ENCODE measurements around the gene ZC3H8.
"Not testable (repeated sequence)": the region's sequence is repeated elsewhere in the genome, so short reads cannot be mapped to it uniquely, and the experiment has no call there.

The ZC3H8 gene

GRCh38 chr2:112244854-112245253, 10.0 kb downstream of the ZC3H8 start:
- H3K27me3 Mint-ChIP-seq = no peaks in the 10 kb centered on the region
- peaks cover 52% of the 10 kb centered on the region for H3K36me3 Mint-ChIP-seq
- no peak for DNase-seq
- H3K9me3 Mint-ChIP-seq = no peaks in the 10 kb centered on the region
- no peak overlapping the region for H3K27ac Mint-ChIP-seq
- no peak overlapping the region for H3K4me3 Mint-ChIP-seq
- CTCF ChIA-PET = no interaction called here
- peaks cover 13% of the 10 kb centered on the region for H3K4me1 Mint-ChIP-seq

- H3K4me3 Mint-ChIP-seq = no peak overlapping the region
- H3K27ac Mint-ChIP-seq = no peak overlapping the region
- H3K9me3 Mint-ChIP-seq = no peaks in the 10 kb centered on the region
- no peak for DNase-seq
- no peaks in the 10 kb centered on the region for H3K27me3 Mint-ChIP-seq
- H3K36me3 Mint-ChIP-seq = peaks cover 46% of the 10 kb centered on the region
- peaks cover 13% of the 10 kb centered on the region for H3K4me1 Mint-ChIP-seq
- CTCF ChIA-PET = interaction anchor here (1.1 to 1.8 kb wide), 3 partner anchors 16 to 122 kb away, joined by 3 to 5 read pairs (median 3); no protein-coding TSS in a partner anchor
Measured at GRCh38 chr2:112243233-112243632, 11.6 kb downstream of the ZC3H8 start.

- CTCF ChIA-PET = interaction anchor here (1.1 to 1.8 kb wide), 2 partner anchors 17 to 121 kb away, joined by 3 to 5 read pairs; no protein-coding TSS in a partner anchor
- H3K27me3 Mint-ChIP-seq = no peaks in the 10 kb centered on the region
Measured at GRCh38 chr2:112242384-112242783, 12.5 kb downstream of the ZC3H8 start.

GRCh38 chr2:112239862-112240261, 15.0 kb downstream of the ZC3H8 start:
- H3K9me3 Mint-ChIP-seq = no peaks in the 10 kb centered on the region
- H3K4me3 Mint-ChIP-seq = no peak overlapping the region
- no peak for DNase-seq
- peaks cover 28% of the 10 kb centered on the region for H3K36me3 Mint-ChIP-seq
- no peaks in the 10 kb centered on the region for H3K27me3 Mint-ChIP-seq
- H3K27ac Mint-ChIP-seq = no peak overlapping the region
- H3K4me1 Mint-ChIP-seq = peaks cover 13% of the 10 kb centered on the region
- CTCF ChIA-PET = no interaction called here

More at GRCh38 chr2:112242384-112242783, 12.5 kb downstream of the ZC3H8 start:
- Mint-ChIP-seq H3K4me3 (no peak overlapping the region), H3K4me1 (peaks cover 13% of the 10 kb centered on the region), H3K9me3 (no peaks in the 10 kb centered on the region), H3K36me3 (peaks cover 40% of the 10 kb centered on the region), H3K27ac (no peak overlapping the region)
- DNase-seq = no peak

- peaks cover 1% of the 10 kb centered on the region for H3K9me3 Mint-ChIP-seq
- peaks cover 6% of the 10 kb centered on the region for H3K4me1 Mint-ChIP-seq
- H3K4me3 Mint-ChIP-seq = no peak overlapping the region
- peaks cover 38% of the 10 kb centered on the region for H3K36me3 Mint-ChIP-seq
- no peaks in the 10 kb centered on the region for H3K27me3 Mint-ChIP-seq
- no peak overlapping the region for H3K27ac Mint-ChIP-seq
- no peak for DNase-seq
- CTCF ChIA-PET = no interaction called here
Measured at GRCh38 chr2:112230371-112230770, 24.5 kb downstream of the ZC3H8 start.

GRCh38 chr2:112229348-112229747, 25.5 kb downstream of the ZC3H8 start:
- H3K27ac Mint-ChIP-seq = no peak overlapping the region

GRCh38 chr2:112220831-112221230, 34.0 kb downstream of the ZC3H8 start:
- peaks cover 42% of the 10 kb centered on the region for H3K36me3 Mint-ChIP-seq
- CTCF ChIA-PET = interaction anchor here (1.0 kb wide), 1 partner anchor 99 kb away, joined by 3 read pairs; no protein-coding TSS in a partner anchor
- no peak overlapping the region for H3K4me3 Mint-ChIP-seq
- peaks cover 13% of the 10 kb centered on the region for H3K9me3 Mint-ChIP-seq
- no peaks in the 10 kb centered on the region for H3K27me3 Mint-ChIP-seq
- H3K27ac Mint-ChIP-seq = no peak overlapping the region
- no peak for DNase-seq
- H3K4me1 Mint-ChIP-seq = no peaks in the 10 kb centered on the region

More at GRCh38 chr2:112229348-112229747, 25.5 kb downstream of the ZC3H8 start:
- Mint-ChIP-seq H3K4me1 (peaks cover 6% of the 10 kb centered on the region), H3K36me3 (peaks cover 43% of the 10 kb centered on the region), H3K27me3 (no peaks in the 10 kb centered on the region), H3K9me3 (peaks cover 1% of the 10 kb centered on the region), H3K4me3 (no peak overlapping the region)
- CTCF ChIA-PET = no interaction called here
- no peak for DNase-seq

- Mint-ChIP-seq H3K36me3 (peaks cover 39% of the 10 kb centered on the region), H3K27me3 (no peaks in the 10 kb centered on the region), H3K4me3 (no peak overlapping the region), H3K9me3 (peaks cover 13% of the 10 kb centered on the region), H3K27ac (no peak overlapping the region), H3K4me1 (no peaks in the 10 kb centered on the region)
- DNase-seq = no peak
- CTCF ChIA-PET = interaction anchor here (1.0 kb wide), 1 partner anchor 99 kb away, joined by 3 read pairs; no protein-coding TSS in a partner anchor
Measured at GRCh38 chr2:112220186-112220585, 34.7 kb downstream of the ZC3H8 start.

- no peak for DNase-seq
- H3K27me3 Mint-ChIP-seq = no peaks in the 10 kb centered on the region
- no peak overlapping the region for H3K27ac Mint-ChIP-seq
- H3K36me3 Mint-ChIP-seq = peaks cover 42% of the 10 kb centered on the region
- peaks cover 14% of the 10 kb centered on the region for H3K9me3 Mint-ChIP-seq
- H3K4me1 Mint-ChIP-seq = no peaks in the 10 kb centered on the region
- CTCF ChIA-PET = no interaction called here
- no peak overlapping the region for H3K4me3 Mint-ChIP-seq
Measured at GRCh38 chr2:112217854-112218253, 37.0 kb downstream of the ZC3H8 start.

- H3K4me3 Mint-ChIP-seq = no peak overlapping the region
- CTCF ChIA-PET = interaction anchor here (1.2 kb wide), 1 partner anchor 34 kb away, joined by 3 read pairs; no protein-coding TSS in a partner anchor
- H3K36me3 Mint-ChIP-seq = peaks cover 33% of the 10 kb centered on the region
- H3K9me3 Mint-ChIP-seq = peaks cover 8% of the 10 kb centered on the region
- no peaks in the 10 kb centered on the region for H3K4me1 Mint-ChIP-seq
- no peak for DNase-seq
- H3K27ac Mint-ChIP-seq = no peak overlapping the region
- no peaks in the 10 kb centered on the region for H3K27me3 Mint-ChIP-seq
Measured at GRCh38 chr2:112216167-112216566, 38.7 kb downstream of the ZC3H8 start.

GRCh38 chr2:112207905-112208304, 46.9 kb downstream of the ZC3H8 start:
- Mint-ChIP-seq H3K36me3 (peaks cover 32% of the 10 kb centered on the region), H3K9me3 (peaks cover 23% of the 10 kb centered on the region)
- H3K4me3 Mint-ChIP-seq, H3K4me1 Mint-ChIP-seq, H3K27ac Mint-ChIP-seq, DNase-seq, H3K27me3 Mint-ChIP-seq, CTCF ChIA-PET: not testable (repeated sequence)

GRCh38 chr2:112204411-112204810, 50.4 kb downstream of the ZC3H8 start:
- DNase-seq = no peak
- Mint-ChIP-seq H3K4me3 (no peak overlapping the region), H3K27ac (no peak overlapping the region), H3K4me1 (peaks cover 2% of the 10 kb centered on the region), H3K9me3 (peaks cover 26% of the 10 kb centered on the region), H3K27me3 (no peaks in the 10 kb centered on the region), H3K36me3 (peaks cover 37% of the 10 kb centered on the region)
- CTCF ChIA-PET = no interaction called here

- Mint-ChIP-seq H3K9me3 (peaks cover 25% of the 10 kb centered on the region), H3K27ac (no peak overlapping the region), H3K27me3 (no peaks in the 10 kb centered on the region), H3K36me3 (peaks cover 35% of the 10 kb centered on the region), H3K4me3 (no peak overlapping the region), H3K4me1 (peaks cover 2% of the 10 kb centered on the region)
- CTCF ChIA-PET = no interaction called here
- DNase-seq = no peak
Measured at GRCh38 chr2:112201696-112202430, 53.0 kb downstream of the ZC3H8 start.

- Mint-ChIP-seq H3K4me3 (no peak overlapping the region), H3K4me1 (peaks cover 20% of the 10 kb centered on the region), H3K36me3 (peaks cover 37% of the 10 kb centered on the region), H3K27me3 (no peaks in the 10 kb centered on the region), H3K27ac (no peak overlapping the region), H3K9me3 (peaks cover 16% of the 10 kb centered on the region)
- no peak for DNase-seq
- CTCF ChIA-PET = no interaction called here
Measured at GRCh38 chr2:112199188-112199587, 55.7 kb downstream of the ZC3H8 start.

GRCh38 chr2:112198780-112199179, 56.1 kb downstream of the ZC3H8 start:
- H3K9me3 Mint-ChIP-seq = peaks cover 13% of the 10 kb centered on the region
- peaks cover 36% of the 10 kb centered on the region for H3K36me3 Mint-ChIP-seq
- no peaks in the 10 kb centered on the region for H3K27me3 Mint-ChIP-seq
- H3K4me3 Mint-ChIP-seq = no peak overlapping the region
- no peak for DNase-seq
- H3K27ac Mint-ChIP-seq = no peak overlapping the region
- CTCF ChIA-PET = no interaction called here
- H3K4me1 Mint-ChIP-seq = peaks cover 24% of the 10 kb centered on the region

All from activated naive CD4-positive, alpha-beta T cell treated with anti-CD3 and anti-CD28 coated beads, Interleukin-2, amount 10 ng/mL, durations not matched to agents 7 days and 5 days (primary cell).